ENCODE data around the gene GRIK2.

- TF ChIP-seq CTCF (IDR thresholded peaks at IDR 0.05) = no peak
- TF ChIP-seq POLR2A (IDR thresholded peaks at IDR 0.05) = no peak
Observed at GRCh38 chr6:102066301-102066700, 672.8 kb downstream of the GRIK2 start.

All from adrenal gland (tissue), 5 donors.